Breast epithelium (tissue), 4 donors: ENCODE measurements around the gene P2RY14. TPM values are rescaled to one million over a fixed set of nuclear protein-coding genes. Genes with fewer than 3 reads are reported as not detected.

Experiments
- DNase-seq, 2 donors: peaks; one replicate each; pipeline ENCODE4 v3.0.0-alpha.2; 2019; ENCODE audit warnings: low spot score in 2 of 2
- H3K27ac ChIP-seq, 2 donors: fragments of 200-600 bp; sonication (generic) in 1 of 2; one replicate each; pipeline ENCODE4 v1.5.1; 2016 to 2019; ENCODE audit warnings: mild to moderate bottlenecking in 1 of 2
- H3K27me3 ChIP-seq, 2 donors: fragments of 200-600 bp; sonication (generic) in 1 of 2; one replicate each; pipeline versions ENCODE4 v1.5.1 to v1.6.0; 2017 to 2019; ENCODE audit warnings: control low read depth in 1 of 2, mild to moderate bottlenecking in 1 of 2
- H3K36me3 ChIP-seq: fragments of 200-600 bp; one replicate; pipeline ENCODE4 v1.5.1; 2019
- H3K4me1 ChIP-seq, 2 donors: fragments of 200-600 bp; sonication (generic); one replicate each; pipeline ENCODE4 v1.5.1; 2016 to 2019; ENCODE audit warnings: control low read depth in 1 of 2
- H3K4me3 ChIP-seq, 3 donors: fragments of 200-600 bp; sonication (generic); 1 replicate in 2 of 3; 2 replicates in 1 of 3; pipeline ENCODE4 v1.5.1; 2016 to 2019; ENCODE audit warnings: mild to moderate bottlenecking in 3 of 3, moderate library complexity in 2 of 3
- H3K9me3 ChIP-seq, 2 donors: fragments of 200-600 bp; sonication (generic) in 1 of 2; one replicate each; pipeline ENCODE4 v1.5.1; 2016 to 2019; ENCODE audit warnings: control low read depth in 1 of 2
- CTCF ChIP-seq, 3 donors: fragments of 450-650 bp; IDR thresholded peaks; one replicate each; pipeline ENCODE4 v1.5.1; 2016 to 2017; ENCODE audit warnings: antibody characterized with exemption in 3 of 3, mild to moderate bottlenecking in 3 of 3, moderate library complexity in 3 of 3
- POLR2A ChIP-seq: fragments of 450-650 bp; IDR thresholded peaks from one replicate; pipeline ENCODE4 v1.6.1; 2016; ENCODE audit warnings: antibody characterized with exemption, mild to moderate bottlenecking, moderate library complexity
- POLR2AphosphoS5 ChIP-seq, 3 donors: sonication (generic); formaldehyde crosslinking; IDR thresholded peaks; one replicate each; pipeline ENCODE4 v1.6.1; 2017; ENCODE audit warnings: antibody characterized with exemption in 3 of 3
- intact Hi-C: fragments of 100-400 bp; cut with DNase I; formaldehyde crosslinking; loops from one replicate; pipeline ENCODE4 v1.15.1; 2023; ENCODE audit warnings: low total_unique reads
- total RNA-seq, 3 donors: library from RNA; depleted of rRNA; stranded (reverse); fragments of >200 nt; gene quantifications; one replicate each; pipeline ENCODE4 v1.1.0, GENCODE V29; 2016

P2RY14 gene
- total RNA-seq = 1 to 10 TPM; 1.9 to 8.5 (median 3.3) TPM

GRCh38 chr3:151278230-151278629 is at the start of gene P2RY14:
TSS of gene P2RY14 (minus strand) at chr3:151278542. CDS start at chr3:151214316, 64,226 bp downstream.
- Histone ChIP-seq H3K27me3 (no peaks in the 10 kb centered on the region), H3K27ac (no peak within 1 kb of the TSS), H3K4me1 (no peaks in the 10 kb centered on the region), H3K9me3 (no peaks in the 10 kb centered on the region), H3K4me3 (no peak within 1 kb of the TSS), H3K36me3 (no peaks in the 10 kb centered on the region)
- intact Hi-C loops = no loop called here
- DNase-seq = no peak
- TF ChIP-seq POLR2AphosphoS5 (IDR thresholded peaks at IDR 0.05) (no peak), CTCF (IDR thresholded peaks at IDR 0.05) (no peak), POLR2A (no peak)

- DNase-seq = no peak
- Histone ChIP-seq H3K4me1 (no peaks in the 10 kb centered on the region), H3K27ac (peak overlapping the region; percentile 3 to 27), H3K4me3 (peak overlapping the region in 2 of 3 donors; percentile 19 to 34), H3K27me3 (no peaks in the 10 kb centered on the region), H3K9me3 (no peaks in the 10 kb centered on the region), H3K36me3 (no peaks in the 10 kb centered on the region)
- TF ChIP-seq CTCF (IDR thresholded peaks at IDR 0.05) = peak; percentile 28 to 46 (median 40)
- TF ChIP-seq POLR2A = no peak
- intact Hi-C loops = loop anchor here (10.0 kb wide), 1 partner anchor 1157 kb away; no protein-coding TSS in a partner anchor
These were observed 49.3 kb upstream of the P2RY14 start for GRCh38 chr3:151327571-151328198.

GRCh38 chr3:151322511-151322910 is 44.2 kb upstream of the P2RY14 start:
- H3K4me3 ChIP-seq = no peak overlapping the region

GRCh38 chr3:151321526-151321925 is 43.2 kb upstream of the P2RY14 start:
- Histone ChIP-seq H3K4me3 (no peak overlapping the region), H3K27me3 (no peaks in the 10 kb centered on the region), H3K9me3 (no peaks in the 10 kb centered on the region), H3K27ac (no peak overlapping the region), H3K36me3 (no peaks in the 10 kb centered on the region), H3K4me1 (no peaks in the 10 kb centered on the region)
- DNase-seq = no peak
- intact Hi-C loops = loop anchor here (10.0 kb wide), 1 partner anchor 1163 kb away; no protein-coding TSS in a partner anchor
- TF ChIP-seq POLR2A (no peak), CTCF (IDR thresholded peaks at IDR 0.05) (no peak), POLR2AphosphoS5 (IDR thresholded peaks at IDR 0.05) (no peak)

More at GRCh38 chr3:151322511-151322910, 44.2 kb upstream of the P2RY14 start:
- intact Hi-C loops = loop anchor here (10.0 kb wide), 1 partner anchor 1162 kb away; no protein-coding TSS in a partner anchor
- no peaks in the 10 kb centered on the region for H3K4me1 ChIP-seq
- DNase-seq = no peak
- TF ChIP-seq POLR2A (no peak), POLR2AphosphoS5 (IDR thresholded peaks at IDR 0.05) (no peak), CTCF (IDR thresholded peaks at IDR 0.05) (no peak)
- H3K36me3 ChIP-seq = no peaks in the 10 kb centered on the region
- H3K9me3 ChIP-seq = no peaks in the 10 kb centered on the region
- no peak overlapping the region for H3K27ac ChIP-seq
- H3K27me3 ChIP-seq = no peaks in the 10 kb centered on the region

GRCh38 chr3:151320131-151320530 is 41.8 kb upstream of the P2RY14 start:
- Histone ChIP-seq H3K4me1 (no peaks in the 10 kb centered on the region), H3K4me3 (no peak overlapping the region), H3K27ac (no peak overlapping the region), H3K9me3 (no peaks in the 10 kb centered on the region), H3K36me3 (no peaks in the 10 kb centered on the region), H3K27me3 (no peaks in the 10 kb centered on the region)
- no peak for DNase-seq
- intact Hi-C loops = loop anchor here (10.0 kb wide), 1 partner anchor 1165 kb away; no protein-coding TSS in a partner anchor
- TF ChIP-seq CTCF (IDR thresholded peaks at IDR 0.05) (no peak), POLR2AphosphoS5 (IDR thresholded peaks at IDR 0.05) (no peak), POLR2A (no peak)
